GM20431 (cell line): ENCODE results near the gene EIF5.

Experiments
- in situ Hi-C: fragments of 300-500 bp; cut with MseI, MboI; formaldehyde crosslinking; loops from one replicate; pipeline ENCODE4 v1.15.0; 2020; ENCODE audit warnings: low sequenced_read_pairs; ENCODE audit not compliant: unreplicated experiment

The EIF5 gene

DNA sequence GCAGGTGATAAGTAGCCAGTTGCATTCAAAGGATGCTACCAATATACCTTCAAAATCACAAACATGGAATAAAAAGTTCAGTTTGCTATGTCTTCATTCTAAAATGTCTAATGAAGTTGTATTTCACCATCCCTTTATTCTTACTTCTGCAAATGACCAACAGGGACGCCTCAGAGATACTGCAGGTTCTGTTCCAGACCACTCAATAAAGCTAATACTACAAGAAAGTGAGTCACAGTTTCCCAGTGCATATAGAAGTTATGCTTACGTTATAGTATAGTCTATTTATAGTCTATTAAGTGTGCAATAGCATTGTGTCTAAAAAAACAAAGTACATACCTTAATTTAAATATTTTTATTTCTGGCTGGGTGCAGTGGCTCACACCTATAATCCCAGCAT lies 29.3 kb upstream of the EIF5 start:
- in situ Hi-C loops = no loop called here

DNA sequence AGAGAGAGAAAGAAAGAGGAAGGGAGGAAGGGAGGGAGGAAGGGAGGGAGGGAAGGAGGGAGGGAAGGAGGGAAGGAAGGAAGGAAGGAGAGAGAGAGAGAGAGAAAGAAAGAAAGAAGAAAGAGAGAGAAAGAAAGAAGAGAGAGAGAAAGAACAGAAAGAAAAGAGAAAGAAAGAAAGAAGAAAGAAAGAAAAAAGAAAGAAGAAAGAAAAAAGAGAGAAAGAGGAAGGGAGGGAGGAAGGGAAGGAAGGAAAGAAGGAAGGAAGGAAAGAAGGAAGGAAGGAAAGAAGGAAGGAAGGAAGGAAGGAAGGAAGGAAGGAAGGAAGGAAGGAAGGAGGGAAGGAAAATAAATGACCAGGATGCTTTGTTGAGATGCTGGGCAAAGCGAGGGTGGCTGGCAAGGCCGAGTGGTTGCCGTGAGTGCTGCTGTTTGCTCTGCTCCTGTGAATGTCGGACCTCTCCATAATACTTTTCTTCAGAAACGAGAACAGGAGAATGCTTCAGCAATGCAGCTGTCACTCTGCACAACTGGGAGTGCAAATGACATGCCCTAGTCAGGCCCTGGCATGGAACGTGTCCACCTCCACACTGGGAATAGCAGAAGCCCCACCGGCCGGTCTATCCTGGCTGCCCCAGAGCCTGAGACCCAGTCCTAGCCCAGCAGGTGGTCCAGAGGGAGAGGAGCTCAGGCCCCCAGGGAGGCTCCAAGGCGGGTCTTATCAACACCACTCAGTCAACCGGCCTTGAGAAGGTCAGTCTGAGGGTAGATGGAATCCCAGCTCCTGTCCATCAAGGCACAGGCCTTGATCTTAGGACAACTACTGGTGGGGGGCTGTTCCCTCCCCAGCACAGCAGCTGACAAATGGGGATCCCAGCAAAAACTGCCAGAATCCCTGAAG lies 25.1 kb upstream of the EIF5 start:
- in situ Hi-C loops = no loop called here

DNA sequence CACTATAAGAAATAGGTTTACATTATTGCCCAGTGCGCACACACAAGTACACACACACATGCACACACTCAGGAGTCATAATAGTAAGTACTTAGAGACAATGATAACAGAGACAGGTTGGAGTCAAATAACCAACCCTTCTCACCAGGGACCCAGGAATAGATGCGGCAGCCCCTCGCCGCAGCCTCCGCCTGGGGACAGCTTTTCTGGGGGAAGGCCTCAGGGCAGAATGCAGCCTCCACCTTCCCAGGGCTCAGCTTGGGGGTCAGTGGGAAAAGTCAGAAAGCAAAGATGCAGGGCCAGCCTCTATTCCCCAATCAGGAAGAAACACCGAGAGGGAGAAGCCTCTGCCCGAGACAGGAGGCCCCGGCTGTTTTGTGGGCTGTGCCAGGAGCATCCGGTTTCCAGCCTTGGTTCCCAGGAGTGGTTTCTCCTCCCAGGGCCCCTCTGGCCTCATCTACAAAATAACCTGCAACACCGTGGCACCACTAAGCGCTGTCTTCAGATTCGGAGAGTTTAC lies 23.4 kb upstream of the EIF5 start:
- in situ Hi-C loops = no loop called here

DNA sequence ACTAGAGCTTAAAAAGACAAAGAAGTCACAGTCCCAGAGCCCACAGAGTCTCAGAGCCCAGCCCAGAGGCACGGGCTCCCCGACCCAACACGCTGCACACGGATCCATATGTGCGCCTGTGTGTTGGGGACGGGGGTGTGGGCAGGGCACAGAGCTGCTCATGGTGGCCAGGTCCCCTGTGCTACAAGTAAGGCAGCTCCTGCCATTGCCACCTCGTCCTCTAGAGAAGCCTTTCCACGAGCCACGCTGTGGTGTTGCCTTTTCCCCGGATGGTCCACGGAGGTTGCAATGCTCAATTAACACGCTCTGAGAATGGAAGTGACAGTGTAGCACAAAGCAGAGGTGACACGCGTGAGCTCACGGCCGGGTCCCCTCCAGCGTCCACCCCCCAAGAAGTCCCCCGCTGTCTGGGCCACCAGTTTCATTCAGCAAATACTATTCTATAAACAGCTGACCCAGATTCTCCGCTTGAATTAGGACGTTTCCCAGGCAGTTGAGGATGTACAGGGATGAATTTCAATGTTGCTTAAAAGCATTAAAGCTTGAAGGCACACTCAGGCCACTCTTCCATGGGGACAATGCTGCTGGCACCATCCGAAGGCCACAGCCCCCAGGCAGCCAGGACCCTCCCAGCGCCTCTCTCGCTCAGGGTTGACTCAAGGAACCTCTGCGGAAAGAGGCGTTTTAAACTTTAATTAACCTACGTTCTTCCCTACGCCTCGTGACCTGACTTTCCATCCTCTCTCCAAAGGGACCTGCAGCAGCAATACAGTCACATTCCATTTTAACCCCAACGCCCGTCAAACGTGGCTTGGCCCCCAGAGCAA lies 22.7 kb upstream of the EIF5 start:
- in situ Hi-C loops = no loop called here

DNA sequence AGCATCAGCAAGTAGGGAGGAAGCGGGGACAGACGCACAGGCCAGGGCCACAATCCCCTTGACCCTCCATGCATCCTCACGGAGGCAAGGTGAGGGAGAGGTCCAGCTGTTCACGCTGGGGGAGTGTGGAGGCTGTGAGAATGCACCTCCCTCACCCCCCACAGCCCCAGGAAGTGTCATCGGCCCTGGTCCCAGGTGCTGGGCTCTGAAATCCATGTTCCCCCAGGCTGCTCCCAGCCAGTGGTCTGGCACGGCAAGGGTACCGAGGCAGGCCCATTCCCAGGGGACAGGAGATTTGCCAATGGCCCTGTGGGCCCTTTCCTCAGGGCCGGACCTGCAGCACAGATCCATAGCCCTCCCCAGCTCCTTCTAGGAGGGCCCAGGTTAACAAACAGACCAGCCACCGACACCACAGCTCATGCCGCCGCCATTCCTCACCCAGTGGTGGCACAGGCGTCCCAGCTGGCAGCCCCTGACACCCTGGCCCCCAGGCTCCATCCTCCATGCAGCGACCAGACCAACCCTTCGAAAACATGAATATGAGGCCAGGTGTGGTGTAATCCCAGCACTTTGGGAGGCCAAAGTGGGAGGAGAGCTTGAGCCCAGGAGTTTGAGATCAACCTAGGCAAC lies 21.9 kb upstream of the EIF5 start:
- in situ Hi-C loops = no loop called here

DNA sequence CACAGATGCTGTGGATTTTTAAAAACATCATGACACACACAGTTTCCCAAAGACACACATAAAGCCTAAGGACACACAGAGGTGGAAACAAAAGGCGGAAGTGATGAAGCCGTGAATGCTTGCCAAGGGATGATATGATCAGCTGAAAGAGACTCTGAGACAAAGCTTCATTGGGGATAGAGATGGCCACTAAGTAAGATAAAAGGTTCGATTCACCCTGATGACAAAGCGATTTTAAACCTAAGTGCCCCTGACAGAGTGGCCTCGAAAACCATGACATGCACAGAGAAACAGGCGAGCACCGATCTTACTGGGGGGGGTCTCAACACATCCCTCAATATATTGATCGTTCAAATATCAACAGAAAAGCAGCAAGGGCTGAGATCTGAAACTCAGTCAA lies 20.3 kb upstream of the EIF5 start:
- in situ Hi-C loops = no loop called here

DNA sequence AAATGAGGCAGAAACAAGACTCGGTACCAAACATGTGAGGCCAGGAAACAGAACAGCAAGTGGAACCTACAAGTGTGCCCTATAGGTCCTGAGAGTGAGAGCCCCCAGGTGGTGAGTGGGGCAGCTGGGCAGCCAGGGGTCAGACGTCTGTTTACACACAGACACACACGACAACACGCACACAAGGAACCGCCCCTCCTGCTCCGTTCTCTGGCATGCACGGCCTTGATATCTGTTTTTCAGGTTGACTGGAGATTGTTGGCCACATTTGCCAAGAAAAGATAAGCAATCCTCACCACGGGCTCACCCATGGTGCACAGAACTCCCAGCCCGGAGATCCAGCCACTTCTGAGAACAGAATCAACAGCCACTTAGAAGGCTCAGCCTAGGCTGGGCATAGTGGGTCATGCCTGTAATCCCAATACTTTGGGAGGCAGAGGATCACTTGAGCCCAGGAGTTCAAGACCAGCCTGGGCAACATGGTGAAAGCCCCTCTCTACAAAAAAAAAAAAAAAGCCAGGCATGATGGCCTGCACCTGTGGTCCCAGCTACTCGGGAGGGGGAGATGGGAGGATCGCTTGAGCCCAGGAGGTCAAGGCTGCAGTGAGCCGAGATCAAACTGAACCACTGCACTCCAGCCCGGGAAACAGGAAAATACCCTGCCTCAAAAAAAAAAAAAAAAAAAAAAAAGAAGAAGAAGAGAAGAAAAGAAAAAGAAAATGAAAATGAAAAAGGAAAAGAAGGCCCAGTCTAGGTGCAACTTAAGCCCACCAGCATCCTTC lies 19.4 kb upstream of the EIF5 start:
- in situ Hi-C loops = no loop called here

- in situ Hi-C loops = no loop called here
Measured at GRCh38 chr14:103315351-103315911, 18.6 kb upstream of the EIF5 start.

DNA sequence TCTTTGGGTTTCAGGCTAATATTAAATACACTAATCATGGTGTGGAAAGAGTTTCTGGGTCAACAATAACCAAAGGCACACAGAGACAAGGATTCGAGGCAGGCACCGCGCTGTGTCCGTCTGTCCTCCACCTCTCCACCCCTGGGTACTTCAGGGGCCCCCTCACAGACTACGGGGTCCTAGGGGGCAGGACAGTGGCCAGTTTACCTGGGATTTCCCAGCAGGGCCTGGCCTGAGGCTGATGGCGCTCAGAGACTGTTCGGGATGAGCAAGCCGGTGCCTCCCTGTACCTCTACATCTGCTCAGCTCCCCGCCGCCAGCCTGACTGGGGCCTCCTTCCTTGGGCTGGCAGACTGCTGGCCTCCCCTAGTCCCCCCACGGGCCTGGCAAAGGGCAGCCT lies 18.1 kb upstream of the EIF5 start:
- in situ Hi-C loops = no loop called here

DNA sequence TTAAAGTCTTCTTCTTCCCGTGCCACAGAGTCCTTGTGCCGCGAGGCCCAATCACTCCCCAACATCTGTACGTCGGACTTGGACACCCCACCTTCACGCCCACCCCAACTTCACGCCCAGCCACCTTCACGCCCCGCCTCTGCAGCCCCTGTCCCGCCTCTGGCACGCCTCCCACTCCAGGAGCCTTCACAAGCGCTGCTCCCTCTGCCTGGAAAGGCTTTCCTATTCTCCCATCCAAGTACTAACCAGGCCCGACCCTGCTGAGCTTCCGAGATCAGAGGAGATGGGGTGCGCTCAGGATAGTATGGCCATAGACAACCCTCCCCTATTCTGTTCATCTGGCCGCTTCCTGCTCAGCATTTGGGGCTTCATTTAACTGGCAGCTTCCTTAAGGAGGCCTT lies 17.3 kb upstream of the EIF5 start:
- in situ Hi-C loops = no loop called here

DNA sequence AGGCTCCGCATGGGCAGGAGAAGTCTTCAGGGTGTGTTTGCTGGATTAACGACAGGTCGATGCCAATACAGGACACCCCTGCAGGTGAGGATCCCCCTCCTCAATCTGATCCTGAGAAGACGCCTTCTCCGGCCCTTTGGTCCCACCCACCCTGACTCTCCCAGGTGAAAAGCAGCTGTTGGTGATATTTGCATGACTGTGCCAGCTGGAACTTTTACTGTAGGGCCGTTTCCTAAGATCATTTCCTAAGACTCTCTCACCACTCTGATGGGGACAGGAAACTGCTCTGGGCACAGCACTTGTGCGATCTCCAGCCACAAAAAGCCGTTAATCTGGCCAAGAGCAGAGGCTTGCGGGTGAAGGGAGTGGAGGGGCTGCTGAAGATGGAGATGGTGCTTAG lies 16.8 kb upstream of the EIF5 start:
- in situ Hi-C loops = no loop called here

DNA sequence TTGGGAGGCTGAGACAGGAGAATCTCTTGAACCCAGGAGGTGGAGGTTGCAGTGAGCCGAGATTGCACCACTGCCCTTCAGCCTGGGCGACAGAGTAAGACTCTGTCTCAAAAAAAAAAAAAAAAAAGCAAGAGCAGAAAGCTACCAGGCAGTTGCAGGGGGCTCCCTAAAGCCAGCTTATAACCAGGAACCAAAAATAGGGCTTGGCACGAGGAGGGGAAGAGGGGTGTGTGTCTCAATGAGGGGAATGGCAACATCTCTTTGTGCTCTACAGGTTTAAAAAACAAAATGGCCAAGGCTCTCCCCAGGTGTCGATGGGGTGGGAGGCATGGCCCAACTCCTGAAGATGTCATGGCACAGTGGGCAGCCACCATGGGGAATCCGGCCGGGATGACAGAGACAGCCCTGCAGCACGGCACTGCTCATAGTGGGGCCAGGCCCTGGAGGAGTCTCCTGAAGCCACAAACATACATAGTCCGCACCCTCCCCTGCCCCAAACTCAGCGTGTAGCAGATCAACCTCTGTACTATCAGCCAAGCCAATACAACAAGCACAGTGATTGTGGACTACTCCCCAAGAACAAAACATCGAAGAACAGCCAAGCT lies 16.0 kb upstream of the EIF5 start:
- in situ Hi-C loops = no loop called here

- in situ Hi-C loops = no loop called here
Measured at GRCh38 chr14:103318750-103319419, 15.2 kb upstream of the EIF5 start.

DNA sequence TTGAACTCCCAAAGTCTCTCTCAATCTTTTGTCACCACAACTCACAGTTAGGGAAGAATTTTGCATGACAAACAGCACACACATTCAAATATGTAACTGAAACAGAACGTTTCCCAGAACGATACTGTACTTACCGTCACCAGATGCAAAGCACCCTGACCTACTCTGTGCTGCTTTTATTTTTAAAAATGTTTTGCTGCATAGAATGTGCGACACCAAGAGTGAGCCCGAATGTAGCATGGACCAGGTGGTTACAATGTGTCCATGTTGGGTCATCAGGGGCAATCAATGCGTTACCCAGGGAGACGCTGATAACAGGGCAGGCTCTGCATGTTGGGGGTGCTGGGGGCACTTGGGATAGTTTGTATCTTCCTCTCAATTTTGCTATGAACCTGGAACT lies 14.6 kb upstream of the EIF5 start:
- in situ Hi-C loops = no loop called here

DNA sequence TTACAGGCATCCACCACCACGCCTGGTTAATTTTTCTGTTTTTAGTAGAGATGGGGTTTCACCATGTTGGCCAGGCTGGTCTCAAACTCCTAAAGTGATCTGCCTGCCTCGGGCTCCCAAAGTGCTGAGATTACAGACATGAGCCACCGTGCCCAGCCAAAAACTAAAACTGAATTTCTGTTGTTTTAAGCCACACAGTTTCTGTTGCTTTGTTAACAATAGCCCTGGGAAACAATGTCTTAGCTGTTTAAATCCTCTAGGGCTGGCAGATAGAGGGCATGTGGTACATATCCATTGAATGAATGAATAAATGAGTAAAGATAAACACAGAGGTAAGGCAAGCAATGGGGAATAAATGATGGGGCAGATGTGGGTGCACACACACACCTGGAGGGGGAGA lies 8.0 kb upstream of the EIF5 start:
- in situ Hi-C loops = no loop called here

DNA sequence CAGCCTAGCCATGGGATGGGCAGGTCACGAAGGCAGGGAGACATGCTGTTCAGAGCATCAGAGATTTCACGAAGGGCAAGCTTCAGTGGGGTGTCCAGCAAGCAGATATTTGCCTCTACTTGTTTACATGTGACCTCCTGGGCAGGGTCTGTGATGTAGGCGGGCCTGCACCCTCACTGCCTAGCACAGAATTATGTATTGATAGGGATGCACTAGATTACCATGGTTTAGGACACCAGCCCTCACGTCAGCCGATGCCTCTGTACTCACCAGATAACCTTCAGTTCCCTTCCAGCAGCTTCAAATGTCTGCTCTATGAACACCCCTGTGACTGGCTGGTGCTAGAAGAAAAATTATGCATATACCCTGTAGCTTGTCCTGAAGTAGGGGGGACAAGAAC lies 5.1 kb upstream of the EIF5 start:
- in situ Hi-C loops = no loop called here

GRCh38 chr14:103329401-103330347 lies 4.4 kb upstream of the EIF5 start:
- in situ Hi-C loops = no loop called here

- in situ Hi-C loops = no loop called here
Measured at GRCh38 chr14:103330536-103330935, 3.5 kb upstream of the EIF5 start.
